NCI-H2081 treated with DMSO at 0.1 percent for 48 hours (cell line): ENCODE measurements around the gene DZIP1.
"Not testable (repeated sequence)": the region's sequence is repeated elsewhere in the genome, so short reads cannot be mapped to it uniquely, and the experiment has no call there.

Experiments
- DNase-seq: peaks from one replicate; lab custom pipeline; 2025; lab: John Stamatoyannopoulos, UW

Gene DZIP1

GRCh38 chr13:95603887-95604555 lies 40.5 kb downstream of the DZIP1 start:
- DNase-seq = no peak

- DNase-seq = no peak
Observed at GRCh38 chr13:95601906-95602305, 42.6 kb downstream of the DZIP1 start.

GRCh38 chr13:95601216-95601615 lies 43.3 kb downstream of the DZIP1 start:
- no peak for DNase-seq

- DNase-seq = no peak
Observed at GRCh38 chr13:95596701-95597100, 47.8 kb downstream of the DZIP1 start.

- no peak for DNase-seq
Observed at GRCh38 chr13:95593462-95593861, 51.0 kb downstream of the DZIP1 start.

GRCh38 chr13:95588721-95589120 lies 55.8 kb downstream of the DZIP1 start:
- DNase-seq = no peak

- no peak for DNase-seq
Observed at GRCh38 chr13:95588134-95588533, 56.4 kb downstream of the DZIP1 start.

GRCh38 chr13:95585867-95586266 lies 58.6 kb downstream of the DZIP1 start:
- no peak for DNase-seq

- no peak for DNase-seq
Observed at GRCh38 chr13:95579303-95579702, 65.2 kb downstream of the DZIP1 start.

- DNase-seq = no peak
Observed at GRCh38 chr13:95573221-95573620, 71.3 kb downstream of the DZIP1 start.

GRCh38 chr13:95571941-95572340 lies 72.6 kb downstream of the DZIP1 start:
- DNase-seq = no peak

- no peak for DNase-seq
Observed at GRCh38 chr13:95570016-95570415, 74.5 kb downstream of the DZIP1 start.

GRCh38 chr13:95568131-95568530 lies 76.4 kb downstream of the DZIP1 start:
- no peak for DNase-seq

- DNase-seq = not testable (repeated sequence)
Observed at GRCh38 chr13:95565758-95566157, 78.7 kb downstream of the DZIP1 start.

GRCh38 chr13:95564733-95565291 lies 79.7 kb downstream of the DZIP1 start:
- no peak for DNase-seq

GRCh38 chr13:95564091-95564490 lies 80.4 kb downstream of the DZIP1 start:
- no peak for DNase-seq

- DNase-seq = no peak
Observed at GRCh38 chr13:95560387-95560786, 84.1 kb downstream of the DZIP1 start.

GRCh38 chr13:95559100-95559499 lies 85.4 kb downstream of the DZIP1 start:
- no peak for DNase-seq

- no peak for DNase-seq
Observed at GRCh38 chr13:95557013-95557412, 87.5 kb downstream of the DZIP1 start.

GRCh38 chr13:95553581-95554385 lies 90.7 kb downstream of the DZIP1 start:
- no peak for DNase-seq

GRCh38 chr13:95552539-95553441 lies 91.7 kb downstream of the DZIP1 start, which contains the start of gene CLDN10:
TSS of gene CLDN10 (plus strand) at chr13:95552720. CDS start at chr13:95552754, 34 bp downstream.
- DNase-seq = no peak

GRCh38 chr13:95552208-95552538 lies 92.3 kb downstream of the DZIP1 start:
- DNase-seq = no peak
